Measurements from ENCODE around the gene ECI2.
"Not testable (repeated sequence)": the region's sequence is repeated elsewhere in the genome, so short reads cannot be mapped to it uniquely, and the experiment has no call there.

Gene ECI2

GRCh38 chr6:4091941-4092340 lies 43.4 kb downstream of the ECI2 start:
- no peak overlapping the region for H3K4me3 ChIP-seq (replicated peaks; ENCODE audit: low read depth, low read length)
- DNase-seq (ENCODE audit: extremely low read depth, low read depth) = no peak
- no peak for TF ChIP-seq CTCF (IDR thresholded peaks at IDR 0.05; ENCODE audit: low read depth, low read length, missing control alignments)

GRCh38 chr6:4090043-4090442 lies 45.3 kb downstream of the ECI2 start:
- DNase-seq (ENCODE audit: extremely low read depth, low read depth); H3K4me3 ChIP-seq (replicated peaks; ENCODE audit: low read depth, low read length): not testable (repeated sequence)

- no peak for TF ChIP-seq CTCF (IDR thresholded peaks at IDR 0.05; ENCODE audit: low read depth, low read length, missing control alignments)
- DNase-seq (ENCODE audit: extremely low read depth, low read depth) = no peak
- no peak overlapping the region for H3K4me3 ChIP-seq (replicated peaks; ENCODE audit: low read depth, low read length)
Measured at GRCh38 chr6:4088704-4089103, 46.7 kb downstream of the ECI2 start.

GRCh38 chr6:4085332-4085700 lies 50.1 kb downstream of the ECI2 start:
- H3K4me3 ChIP-seq (replicated peaks; ENCODE audit: low read depth, low read length) = no peak overlapping the region
- no peak for TF ChIP-seq CTCF (IDR thresholded peaks at IDR 0.05; ENCODE audit: low read depth, low read length, missing control alignments)
- no peak for DNase-seq (ENCODE audit: extremely low read depth, low read depth)

GRCh38 chr6:4084444-4085331 lies 50.7 kb downstream of the ECI2 start:
- no peak for TF ChIP-seq CTCF (IDR thresholded peaks at IDR 0.05; ENCODE audit: low read depth, low read length, missing control alignments)
- no peak overlapping the region for H3K4me3 ChIP-seq (replicated peaks; ENCODE audit: low read depth, low read length)
- no peak for DNase-seq (ENCODE audit: extremely low read depth, low read depth)

GRCh38 chr6:4078691-4079471 lies 56.5 kb downstream of the ECI2 start, which contains the start of gene FAM217A:
TSS of gene FAM217A (minus strand) at chr6:4079137. CDS start at chr6:4077414, 1,723 bp downstream.
- no peak within 1 kb of the TSS for H3K4me3 ChIP-seq (replicated peaks; ENCODE audit: low read depth, low read length)
- DNase-seq (ENCODE audit: extremely low read depth, low read depth) = no peak
- TF ChIP-seq CTCF (IDR thresholded peaks at IDR 0.05; ENCODE audit: low read depth, low read length, missing control alignments) = no peak
